BE2C (cell line): ENCODE data around the gene FZD7.

Experiments
- DNase-seq: peaks from one replicate; pipeline ENCODE4 v3.0.0-alpha.2; 2020
- H3K27me3 ChIP-seq: fragments of 250-450 bp; sonication (Bioruptor Pico); 2 replicates; pipeline ENCODE4 v1.5.1; 2020; ENCODE audit warnings: mild to moderate bottlenecking
- H3K36me3 ChIP-seq: fragments of 250-450 bp; sonication (Bioruptor Pico); 2 replicates; pipeline ENCODE4 v1.5.1; 2020; ENCODE audit warnings: mild to moderate bottlenecking
- H3K4me1 ChIP-seq: fragments of 250-450 bp; sonication (Bioruptor Pico); 2 replicates; pipeline ENCODE4 v1.5.1; 2020
- H3K4me3 ChIP-seq: 2 replicates; pipeline ENCODE4 v1.5.1; 2011; ENCODE audit warnings: low read depth, low read length
- H3K9me3 ChIP-seq: fragments of 250-450 bp; sonication (Bioruptor Pico); 2 replicates; pipeline ENCODE4 v1.5.1; 2020
- CTCF ChIP-seq: IDR thresholded peaks from 2 replicates; pipeline ENCODE4 v1.5.1; 2012; ENCODE audit warnings: mild to moderate bottlenecking, low read depth, low read length

The FZD7 gene

GRCh38 chr2:202031246-202031951 lies 2.3 kb upstream of the FZD7 start:
- 0 out of 2 replicates have a peak, but pooled peaks cover 7% of the 10 kb centered on the region for H3K27me3 ChIP-seq
- H3K36me3 ChIP-seq, result no peaks in the 10 kb centered on the region
- no peak for TF ChIP-seq CTCF
- no peak overlapping the region for H3K4me3 ChIP-seq
- DNase-seq, result no peak
- no peaks in the 10 kb centered on the region for H3K9me3 ChIP-seq
- H3K4me1 ChIP-seq, result 0 out of 2 replicates have a peak, but pooled peaks cover 3% of the 10 kb centered on the region

- DNase-seq, result peak; percentile 34
- 0 out of 2 replicates have a peak, but pooled peaks cover 7% of the 10 kb centered on the region for H3K27me3 ChIP-seq
- H3K4me1 ChIP-seq, result no peaks in the 10 kb centered on the region
- no peak for TF ChIP-seq CTCF
- peak overlapping the region; percentile 85 for H3K4me3 ChIP-seq
- H3K9me3 ChIP-seq, result no peaks in the 10 kb centered on the region
- no peaks in the 10 kb centered on the region for H3K36me3 ChIP-seq
These were observed 774 bp upstream of the FZD7 start for GRCh38 chr2:202032846-202033316.

GRCh38 chr2:202034249-202035088 lies 814 bp downstream of the FZD7 start:
- peak overlapping the region; percentile 66 for H3K4me3 ChIP-seq
- H3K36me3 ChIP-seq, result no peaks in the 10 kb centered on the region
- H3K4me1 ChIP-seq, result peaks cover 7% of the 10 kb centered on the region
- peak; percentile 58 for DNase-seq
- TF ChIP-seq CTCF, result no peak
- H3K9me3 ChIP-seq, result no peaks in the 10 kb centered on the region
- 0 out of 2 replicates have a peak, but pooled peaks cover 7% of the 10 kb centered on the region for H3K27me3 ChIP-seq

GRCh38 chr2:202035089-202035940 lies 1.7 kb downstream of the FZD7 start:
- no peaks in the 10 kb centered on the region for H3K36me3 ChIP-seq
- H3K4me1 ChIP-seq, result peaks cover 10% of the 10 kb centered on the region
- no peaks in the 10 kb centered on the region for H3K9me3 ChIP-seq
- peak overlapping the region; percentile 66 for H3K4me3 ChIP-seq
- DNase-seq, result no peak
- 0 out of 2 replicates have a peak, but pooled peaks cover 7% of the 10 kb centered on the region for H3K27me3 ChIP-seq
- no peak for TF ChIP-seq CTCF

- no peak for DNase-seq
- Histone ChIP-seq H3K9me3 (no peaks in the 10 kb centered on the region), H3K4me1 (peaks cover 10% of the 10 kb centered on the region), H3K36me3 (no peaks in the 10 kb centered on the region), H3K4me3 (peak overlapping the region; percentile 52), H3K27me3 (0 out of 2 replicates have a peak, but pooled peaks cover 7% of the 10 kb centered on the region)
- no peak for TF ChIP-seq CTCF
These were observed 2.3 kb downstream of the FZD7 start for GRCh38 chr2:202035941-202036372.
